B cell (primary cell): ENCODE results near the gene NXPH2. TPM values are rescaled to one million over a fixed set of nuclear protein-coding genes. Genes with fewer than 3 reads are reported as not detected.

ENCODE experiments used
- ATAC-seq: fragments of 200-7000 bp; cut with Tn5 transposase; one replicate; pipeline ENCODE4 v1.10.0; 2021; ENCODE audit warnings: low read depth, mild to moderate bottlenecking, moderate number of reproducible peaks, moderate library complexity
- CTCF ChIA-PET: fragments of 350-600 bp; sonication (Branson Sonifier 250); formaldehyde crosslinking; loops from one replicate; lab custom pipeline; 2021; ENCODE audit warnings: antibody characterized with exemption, inconsistent platforms; lab: Charles Lee
- POLR2A ChIA-PET: fragments of 350-600 bp; sonication (Branson Sonifier 250); formaldehyde crosslinking; loops from one replicate; lab custom pipeline; 2021; ENCODE audit warnings: antibody characterized with exemption; lab: Charles Lee
- DNase-seq: peaks from one replicate; pipeline ENCODE4 v3.0.0; 2013
- H2AFZ ChIP-seq: 2 replicates; pipeline ENCODE4 v1.6.1; 2012; ENCODE audit warnings: mild to moderate bottlenecking, low read depth, low read length; ENCODE audit not compliant: insufficient read depth, poor library complexity, severe bottlenecking
- H3K27ac ChIP-seq, 2 donors: 1 replicate in 1 of 2; 2 replicates in 1 of 2; pipeline ENCODE4 v1.5.1; 2012 to 2013; ENCODE audit warnings: low read length in 2 of 2, mild to moderate bottlenecking in 2 of 2, moderate library complexity in 1 of 2
- H3K27me3 ChIP-seq, 4 experiments: fragments of 200-600 bp in 1 of 4; sonication (generic) in 1 of 4; replicated peaks in 1 of 4; 1 replicate in 2 of 4; 2 replicates in 2 of 4; pipeline versions ENCODE4 v1.6.1 to v1.7.0; 2013 to 2016; ENCODE audit warnings: low read length in 3 of 4, mild to moderate bottlenecking in 2 of 4, mixed read lengths in 1 of 4, moderate library complexity in 1 of 4; ENCODE audit not compliant: insufficient read depth in 4 of 4, control insufficient read depth in 3 of 4; ENCODE audit errors: control extremely low read depth in 1 of 4
- H3K36me3 ChIP-seq, 2 experiments: replicated peaks in 1 of 2; 1 replicate in 1 of 2; 2 replicates in 1 of 2; pipeline versions ENCODE4 v1.6.1 to v1.7.1; 2013; ENCODE audit warnings: low read length in 1 of 2; ENCODE audit not compliant: insufficient read depth in 2 of 2, control insufficient read depth in 1 of 2; ENCODE audit errors: control extremely low read depth in 1 of 2, extremely low read depth in 1 of 2
- H3K4me1 ChIP-seq, 2 donors: fragments of 200-600 bp in 1 of 2; sonication (generic) in 1 of 2; 1 replicate in 1 of 2; 2 replicates in 1 of 2; pipeline versions ENCODE4 v1.5.1 to v1.6.1; 2013 to 2017; ENCODE audit warnings: low read length in 2 of 2; ENCODE audit not compliant: control insufficient read depth in 2 of 2, insufficient read depth in 2 of 2
- H3K4me2 ChIP-seq: replicated peaks from 2 replicates; pipeline ENCODE3; 2012; ENCODE audit warnings: mild to moderate bottlenecking, low read depth, low read length; ENCODE audit not compliant: poor library complexity, severe bottlenecking
- H3K4me3 ChIP-seq, 5 experiments: fragments of 200-600 bp in 1 of 5; sonication (generic) in 1 of 5; 1 replicate in 3 of 5; 2 replicates in 2 of 5; pipeline versions ENCODE4 v1.5.1 to v1.7.0; 2011 to 2016; ENCODE audit warnings: low read length in 4 of 5, mild to moderate bottlenecking in 4 of 5, low read depth in 2 of 5, control low read depth in 1 of 5, moderate library complexity in 1 of 5; ENCODE audit not compliant: insufficient read depth in 1 of 5; ENCODE audit errors: control extremely low read depth in 1 of 5, extremely low read depth in 1 of 5
- H3K79me2 ChIP-seq: fragments of 200-600 bp; sonication (generic); one replicate; pipeline ENCODE4 v1.6.0; 2016; ENCODE audit warnings: low read length; ENCODE audit not compliant: control insufficient read depth, insufficient read depth
- H3K9ac ChIP-seq: fragments of 200-600 bp; sonication (generic); 2 replicates; pipeline ENCODE4 v1.6.1; 2017; ENCODE audit warnings: mild to moderate bottlenecking, low read length, moderate library complexity
- H3K9me3 ChIP-seq, 3 donors: one replicate each; pipeline versions ENCODE4 v1.6.1 to v1.7.1; 2013; ENCODE audit warnings: low read length in 2 of 3; ENCODE audit not compliant: control insufficient read depth in 2 of 3, insufficient read depth in 1 of 3; ENCODE audit errors: control extremely low read depth in 1 of 3
- H4K20me1 ChIP-seq: 2 replicates; pipeline ENCODE4 v1.6.0; 2012; ENCODE audit warnings: mild to moderate bottlenecking, low read length; ENCODE audit not compliant: insufficient read depth, control insufficient read depth, poor library complexity, severe bottlenecking
- H3K27ac Mint-ChIP-seq: one replicate; pipeline ENCODE4 v1.8.0; 2021; ENCODE audit warnings: mixed read lengths
- H3K27me3 Mint-ChIP-seq: one replicate; pipeline ENCODE4 v1.8.0; 2021; ENCODE audit warnings: mixed read lengths
- H3K4me1 Mint-ChIP-seq: one replicate; pipeline ENCODE4 v1.8.0; 2021; ENCODE audit warnings: mixed read lengths
- H3K4me3 Mint-ChIP-seq: one replicate; pipeline ENCODE4 v1.8.0; 2021; ENCODE audit warnings: mixed read lengths
- H3K9me3 Mint-ChIP-seq: one replicate; pipeline ENCODE4 v1.8.0; 2022; ENCODE audit warnings: mixed read lengths; ENCODE audit not compliant: insufficient read depth
- EZH2 ChIP-seq: IDR thresholded peaks from 2 replicates; pipeline ENCODE4 v1.6.1; 2012; ENCODE audit warnings: borderline replicate concordance, low read depth, mild to moderate bottlenecking, moderate library complexity, low read length; ENCODE audit not compliant: insufficient read depth, poor library complexity, severe bottlenecking
- WGBS: methylation state at CpG from one replicate; pipeline ENCODE4 v1.1.5; 2013; ENCODE audit warnings: missing lambda C conversion rate; ENCODE audit not compliant: insufficient coverage; 5-methylcytosine and 5-hydroxymethylcytosine counted together
- intact Hi-C: fragments of 100-400 bp; cut with micrococcal nuclease; formaldehyde crosslinking; loops from one replicate; pipeline ENCODE4 v1.10.0; 2022
- polyA plus RNA-seq: library from polyadenylated mRNA; depleted of rRNA; stranded (reverse); fragments of >200 nt; gene quantifications from 2 replicates; pipeline ENCODE4 v1.2.3, GENCODE V29; 2012
- total RNA-seq, 2 donors: library from RNA; stranded (reverse); fragments of 120-200 nt in 1 of 2; gene quantifications; 1 replicate in 1 of 2; 2 replicates in 1 of 2; pipeline versions ENCODE4 v1.2.3 to v1.2.4, GENCODE V29; 2013 to 2022
- TF ChIP-seq, protein P1 (sequence below): fragments of 200-600 bp; IDR thresholded peaks from one replicate; pipeline ENCODE4 v1.8.0; 2022; ENCODE audit warnings: antibody characterized with exemption, mild to moderate bottlenecking

Gene NXPH2
- total and polyA plus RNA-seq, 2 donors (not counting 1 experiment from before 2014, with no cell fraction given) = not detected

GRCh38 chr2:138744713-138745112 lies 35.5 kb downstream of the NXPH2 start:
- TF ChIP-seq EZH2 = no peak
- TF ChIP-seq, protein P1, sequence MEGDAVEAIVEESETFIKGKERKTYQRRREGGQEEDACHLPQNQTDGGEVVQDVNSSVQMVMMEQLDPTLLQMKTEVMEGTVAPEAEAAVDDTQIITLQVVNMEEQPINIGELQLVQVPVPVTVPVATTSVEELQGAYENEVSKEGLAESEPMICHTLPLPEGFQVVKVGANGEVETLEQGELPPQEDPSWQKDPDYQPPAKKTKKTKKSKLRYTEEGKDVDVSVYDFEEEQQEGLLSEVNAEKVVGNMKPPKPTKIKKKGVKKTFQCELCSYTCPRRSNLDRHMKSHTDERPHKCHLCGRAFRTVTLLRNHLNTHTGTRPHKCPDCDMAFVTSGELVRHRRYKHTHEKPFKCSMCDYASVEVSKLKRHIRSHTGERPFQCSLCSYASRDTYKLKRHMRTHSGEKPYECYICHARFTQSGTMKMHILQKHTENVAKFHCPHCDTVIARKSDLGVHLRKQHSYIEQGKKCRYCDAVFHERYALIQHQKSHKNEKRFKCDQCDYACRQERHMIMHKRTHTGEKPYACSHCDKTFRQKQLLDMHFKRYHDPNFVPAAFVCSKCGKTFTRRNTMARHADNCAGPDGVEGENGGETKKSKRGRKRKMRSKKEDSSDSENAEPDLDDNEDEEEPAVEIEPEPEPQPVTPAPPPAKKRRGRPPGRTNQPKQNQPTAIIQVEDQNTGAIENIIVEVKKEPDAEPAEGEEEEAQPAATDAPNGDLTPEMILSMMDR = no peak
- Histone ChIP-seq H3K4me3 (no peak overlapping the region), H3K36me3 (no peaks in the 10 kb centered on the region), H3K27me3 (no peaks in the 10 kb centered on the region), H4K20me1 (no peaks in the 10 kb centered on the region), H3K79me2 (no peaks in the 10 kb centered on the region), H2AFZ (no peak overlapping the region), H3K4me1 (no peaks in the 10 kb centered on the region), H3K9ac (no peak overlapping the region), H3K27ac (no peak overlapping the region), H3K9me3 (no peaks in the 10 kb centered on the region), H3K4me2 (no peak overlapping the region)
- intact Hi-C loops = no loop called here
- ATAC-seq (no peak), DNase-seq (no peak)
- WGBS = 11% methylated on average over 3 of the region's 3 CpGs
- no peak overlapping the region for H3K4me3 Mint-ChIP-seq
- H3K27ac Mint-ChIP-seq = no peak overlapping the region
- ChIA-PET POLR2A (no interaction called here), CTCF (no interaction called here)
- no peaks in the 10 kb centered on the region for H3K4me1 Mint-ChIP-seq
- H3K9me3 Mint-ChIP-seq = no peaks in the 10 kb centered on the region
- no peaks in the 10 kb centered on the region for H3K27me3 Mint-ChIP-seq

DNA sequence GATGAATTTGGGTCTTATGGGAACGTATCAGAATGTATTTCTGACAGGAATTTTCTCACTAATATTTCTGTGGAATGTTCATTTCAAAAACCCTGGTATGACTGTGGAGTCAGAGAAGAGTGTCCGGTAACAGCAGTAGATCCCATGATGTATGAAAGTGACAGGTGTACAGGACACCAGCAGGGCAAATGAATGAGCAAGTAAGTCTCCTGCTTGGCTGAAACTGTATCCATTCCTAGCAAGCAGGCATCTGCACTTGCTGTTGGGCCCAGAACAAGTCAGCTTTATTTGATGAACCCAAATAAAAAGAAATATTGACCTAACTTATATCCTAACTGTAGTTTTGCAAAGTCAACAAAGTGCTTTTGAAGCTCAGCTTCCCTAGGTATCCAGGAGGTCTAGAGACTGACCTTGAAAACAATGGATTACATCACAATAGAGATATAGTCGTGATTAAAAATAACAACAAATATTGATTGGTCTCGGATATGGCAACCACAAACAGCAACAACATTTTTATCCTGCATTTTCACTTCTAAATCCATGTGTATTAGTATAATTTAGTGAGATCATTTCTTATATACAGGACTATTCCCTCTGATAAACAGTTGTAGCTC lies 37.6 kb downstream of the NXPH2 start:
- H3K4me2 ChIP-seq = no peak overlapping the region
- no peak overlapping the region for H3K27ac Mint-ChIP-seq
- no peaks in the 10 kb centered on the region for H3K36me3 ChIP-seq
- CTCF ChIA-PET = no interaction called here
- no peak overlapping the region for H3K4me3 Mint-ChIP-seq
- no peaks in the 10 kb centered on the region for H4K20me1 ChIP-seq
- peaks cover 0 to 3% (median 0%) of the 10 kb centered on the region in 4 experiments for H3K27me3 ChIP-seq
- ATAC-seq (no peak), DNase-seq (no peak)
- no peaks in the 10 kb centered on the region for H3K4me1 ChIP-seq
- H3K4me1 Mint-ChIP-seq = no peaks in the 10 kb centered on the region
- 100% methylated on average over 1 of the region's 4 CpGs for WGBS
- H3K9ac ChIP-seq = no peak overlapping the region
- H3K79me2 ChIP-seq = no peaks in the 10 kb centered on the region
- no peaks in the 10 kb centered on the region for H3K9me3 ChIP-seq
- TF ChIP-seq, protein P1 = no peak
- TF ChIP-seq EZH2 = no peak
- no peak overlapping the region for H2AFZ ChIP-seq
- no peak overlapping the region for H3K27ac ChIP-seq
- H3K4me3 ChIP-seq = no peak overlapping the region
- POLR2A ChIA-PET = no interaction called here
- no peaks in the 10 kb centered on the region for H3K27me3 Mint-ChIP-seq
- no peaks in the 10 kb centered on the region for H3K9me3 Mint-ChIP-seq
- intact Hi-C loops = no loop called here
